GM21515 (cell line): ENCODE data around the gene PRPF38A.

Source experiments
- ATAC-seq: cut with Tn5 transposase; IDR thresholded peaks from one replicate; pipeline ENCODE4 v1.9.1; 2021; ENCODE audit not compliant: unreplicated experiment

The PRPF38A gene

GRCh38 chr1:52454779-52455178, 50.4 kb downstream of the PRPF38A start:
- no peak for ATAC-seq

- no peak for ATAC-seq
Observed at GRCh38 chr1:52455686-52456085, 51.3 kb downstream of the PRPF38A start.

- no peak for ATAC-seq
Observed at GRCh38 chr1:52460694-52461093, 56.3 kb downstream of the PRPF38A start.

GRCh38 chr1:52461821-52462220, 57.4 kb downstream of the PRPF38A start:
- ATAC-seq: no peak

GRCh38 chr1:52463891-52464290, 59.5 kb downstream of the PRPF38A start:
- ATAC-seq: no peak

- no peak for ATAC-seq
Observed at GRCh38 chr1:52469108-52469507, 64.7 kb downstream of the PRPF38A start.
